ENCODE measurements around the gene VDAC2.

GRCh38 chr10:75250934-75251333 is 40.3 kb downstream of the VDAC2 start:
- TF ChIP-seq ZNF629 (tag by site-specific recombination; IDR thresholded peaks at IDR 0.05) (no peak), ZNF426 (tag by site-specific recombination; IDR thresholded peaks at IDR 0.05) (no peak), ZNF548 (tag by site-specific recombination; IDR thresholded peaks at IDR 0.05) (no peak), ZIC2 (tag by site-specific recombination; IDR thresholded peaks at IDR 0.05) (no peak)
